Adrenal gland (tissue), 12 donors: ENCODE measurements around the gene BRMS1. TPM values are rescaled to one million over a fixed set of nuclear protein-coding genes. Genes with fewer than 3 reads are reported as not detected.

Source experiments
- DNase-seq, 7 donors: peaks; one replicate each; pipeline ENCODE4 v3.0.0-alpha.2; 2019 to 2020
- H3K27ac ChIP-seq, 5 donors: fragments of 200-600 bp; sonication (generic) in 4 of 5; 1 replicate in 3 of 5; 2 replicates in 2 of 5; pipeline versions ENCODE4 v1.5.1 to v1.8.0; 2016 to 2020; ENCODE audit warnings: mild to moderate bottlenecking in 1 of 5
- H3K27me3 ChIP-seq: fragments of 200-600 bp; 2 replicates; pipeline ENCODE4 v1.8.0; 2021
- H3K36me3 ChIP-seq, 2 donors: fragments of 200-600 bp; replicated peaks in 1 of 2; 1 replicate in 1 of 2; 2 replicates in 1 of 2; pipeline versions ENCODE4 v1.5.1 to v1.8.0; 2018 to 2022
- H3K4me1 ChIP-seq, 2 donors: fragments of 200-600 bp; replicated peaks in 1 of 2; 1 replicate in 1 of 2; 2 replicates in 1 of 2; pipeline versions ENCODE4 v1.5.1 to v1.8.0; 2018 to 2021
- H3K4me3 ChIP-seq, 4 donors: fragments of 200-600 bp; sonication (generic) in 3 of 4; one replicate each; pipeline ENCODE4 v1.5.1; 2016 to 2018
- H3K9me3 ChIP-seq, 3 donors: fragments of 200-600 bp; sonication (generic) in 1 of 3; replicated peaks in 1 of 3; 1 replicate in 2 of 3; 2 replicates in 1 of 3; pipeline versions ENCODE4 v1.5.1 to v1.8.0; 2016 to 2021
- CTCF ChIP-seq, 6 experiments: fragments of 450-650 bp in 4 of 6; fragments of 200-600 bp in 2 of 6; sonication (generic) in 1 of 6; IDR thresholded peaks; 1 replicate in 5 of 6; 2 replicates in 1 of 6; pipeline versions ENCODE4 v1.5.1 to v1.8.0; 2016 to 2021; ENCODE audit warnings: antibody characterized with exemption in 6 of 6, mild to moderate bottlenecking in 2 of 6, moderate library complexity in 1 of 6
- POLR2A ChIP-seq, 2 donors: fragments of 450-650 bp; IDR thresholded peaks; one replicate each; pipeline ENCODE4 v1.6.1; 2017; ENCODE audit warnings: antibody characterized with exemption in 2 of 2, mild to moderate bottlenecking in 2 of 2, moderate library complexity in 1 of 2
- WGBS, 4 donors: extraction: QIAGEN DNeasy Blood & Tissue Kit in 2 of 4; methylation state at CpG; one replicate each; pipeline versions ENCODE4 v1.1.5 to v1.1.7; 2013 to 2017; 5-methylcytosine and 5-hydroxymethylcytosine counted together
- intact Hi-C, 2 donors: fragments of 100-400 bp; cut with DNase I; formaldehyde crosslinking; loops; one replicate each; pipeline versions ENCODE4 v1.14.1 to v1.15.0; 2022 to 2023
- polyA plus RNA-seq, 3 donors: library from polyadenylated mRNA; stranded (reverse); fragments of 200-250 nt in 2 of 3; fragments of 350-450 nt in 1 of 3; fragmentation: Illumina TruSeq in 1 of 3; extraction: RNeasy Lipid Tissue Mini Kit (QIAGEN cat#74804) in 1 of 3; gene quantifications; one replicate each; pipeline ENCODE4 v1.2.3, GENCODE V29; 2013 to 2014
- total RNA-seq, 9 donors: library from RNA; depleted of rRNA in 4 of 9; stranded (reverse); fragments of >200 nt in 4 of 9; fragments of 120-200 nt in 1 of 9; fragmentation: NEBNext Ultra II Directional in 1 of 9; extraction: Animal tissue kit (Norgen Biotek cat#: 25700) in 1 of 9; gene quantifications; one replicate each; pipeline versions ENCODE4 v1.1.0 to v1.2.4, GENCODE V29; 2013 to 2023
- donor health status: healthy with polysubstance abuse.
- donor health status: Bipolar disorder and iron deficiency.
- donor health status: DM: yes; HTN: yes; CAD: no.
- donor health status: DM: no; HTN: no; CAD: no.
- donor health status: DM: no; HTN: no; CAD: no.
- donor health status: DM: yes; HTN: yes; CAD: no.

Gene BRMS1
- total and polyA plus RNA-seq, 12 donors = 22.4 to 55.3 (median 41.7) TPM

GRCh38 chr11:66313321-66314185 lies 31.4 kb downstream of the BRMS1 start:
- H3K36me3 ChIP-seq = no peaks in the 10 kb centered on the region
- no peak for TF ChIP-seq POLR2A (IDR thresholded peaks at IDR 0.05)
- no peak for TF ChIP-seq CTCF (IDR thresholded peaks at IDR 0.05)
- H3K27me3 ChIP-seq = no peaks in the 10 kb centered on the region
- WGBS, 4 donors = 37 to 91% (median 44%) methylated on average over 5 to 38 of the region's 38 CpGs
- no peak for DNase-seq
- peak overlapping the region in 4 of 5 donors; percentile 30 to 91 (median 78) for H3K27ac ChIP-seq
- intact Hi-C loops = no loop called here
- peaks cover 6 to 16% of the 10 kb centered on the region in 2 donors for H3K4me1 ChIP-seq
- no peaks in the 10 kb centered on the region for H3K9me3 ChIP-seq
- H3K4me3 ChIP-seq = peak overlapping the region in 1 of 4 donors; percentile 35

- DNase-seq = peak; percentile 99 to 100 (median 99)
- intact Hi-C loops = no loop called here
- TF ChIP-seq CTCF (IDR thresholded peaks at IDR 0.05) (peak in 1 of 6 experiments; percentile 5), POLR2A (IDR thresholded peaks at IDR 0.05) (peak in 1 of 2 donors; percentile 48)
- Histone ChIP-seq H3K27ac (peak overlapping the region; percentile 67 to 91 (median 81)), H3K27me3 (no peaks in the 10 kb centered on the region), H3K4me3 (peak overlapping the region in 3 of 4 donors; percentile 36 to 57 (median 48)), H3K4me1 (peaks cover 6 to 9% of the 10 kb centered on the region in 2 donors), H3K36me3 (no peaks in the 10 kb centered on the region), H3K9me3 (no peaks in the 10 kb centered on the region)
- 2 to 16% (median 3%) methylated on average over 9 to 52 of the region's 52 CpGs for WGBS, 4 donors
Observed at GRCh38 chr11:66312549-66313320, 32.2 kb downstream of the BRMS1 start.

GRCh38 chr11:66311965-66312548 lies 32.8 kb downstream of the BRMS1 start:
- Histone ChIP-seq H3K27ac (peak overlapping the region; percentile 67 to 91 (median 81)), H3K9me3 (no peaks in the 10 kb centered on the region), H3K27me3 (no peaks in the 10 kb centered on the region), H3K36me3 (no peaks in the 10 kb centered on the region), H3K4me3 (peak overlapping the region in 3 of 4 donors; percentile 36 to 57 (median 48)), H3K4me1 (peaks cover 6 to 7% of the 10 kb centered on the region in 2 donors)
- intact Hi-C loops = no loop called here
- DNase-seq = peak; percentile 87 to 97 (median 92)
- TF ChIP-seq CTCF (IDR thresholded peaks at IDR 0.05) = peak; percentile 34 to 97 (median 90)
- peak in 1 of 2 donors; percentile 57 for TF ChIP-seq POLR2A (IDR thresholded peaks at IDR 0.05)
- WGBS, 4 donors = 0 to 1% (median 0%) methylated on average over 15 to 44 of the region's 44 CpGs
